GM18519 (cell line): ENCODE data around the gene C10orf53.
"Not testable (repeated sequence)": the region's sequence is repeated elsewhere in the genome, so short reads cannot be mapped to it uniquely, and the experiment has no call there.

ENCODE experiments used
- ATAC-seq: cut with Tn5 transposase; IDR thresholded peaks from one replicate; pipeline ENCODE4 v1.9.1; 2021; ENCODE audit warnings: mild to moderate bottlenecking, moderate library complexity; ENCODE audit not compliant: unreplicated experiment, low FRiP score

Gene C10orf53

GRCh38 chr10:49651917-49652316, 27.5 kb upstream of the C10orf53 start:
- no peak for ATAC-seq

- ATAC-seq: no peak
Measured at GRCh38 chr10:49652421-49653272, 26.8 kb upstream of the C10orf53 start.

- ATAC-seq: no peak
Measured at GRCh38 chr10:49653273-49653929, 26.1 kb upstream of the C10orf53 start.

GRCh38 chr10:49654036-49654693, 25.3 kb upstream of the C10orf53 start:
- ATAC-seq: no peak

- ATAC-seq: no peak
Measured at GRCh38 chr10:49655099-49655498, 24.4 kb upstream of the C10orf53 start.

- ATAC-seq: no peak
Measured at GRCh38 chr10:49656845-49657493, 22.5 kb upstream of the C10orf53 start.

GRCh38 chr10:49657606-49658005, 21.8 kb upstream of the C10orf53 start:
- no peak for ATAC-seq

GRCh38 chr10:49661140-49661856, 18.2 kb upstream of the C10orf53 start:
- ATAC-seq: no peak

- ATAC-seq: no peak
Measured at GRCh38 chr10:49662169-49662830, 17.2 kb upstream of the C10orf53 start.

- no peak for ATAC-seq
Measured at GRCh38 chr10:49663596-49663995, 15.9 kb upstream of the C10orf53 start.

GRCh38 chr10:49664006-49664841, 15.2 kb upstream of the C10orf53 start:
- no peak for ATAC-seq

GRCh38 chr10:49664842-49665355, 14.6 kb upstream of the C10orf53 start:
- ATAC-seq: no peak

GRCh38 chr10:49666054-49666615, 13.3 kb upstream of the C10orf53 start:
- ATAC-seq: no peak

- no peak for ATAC-seq
Measured at GRCh38 chr10:49666685-49667084, 12.8 kb upstream of the C10orf53 start.

- ATAC-seq: no peak
Measured at GRCh38 chr10:49667991-49668390, 11.5 kb upstream of the C10orf53 start.

- no peak for ATAC-seq
Measured at GRCh38 chr10:49668684-49669083, 10.8 kb upstream of the C10orf53 start.

GRCh38 chr10:49678827-49679479, 498 bp upstream of the C10orf53 start:
- ATAC-seq: no peak

- not testable (repeated sequence) for ATAC-seq
Measured at GRCh38 chr10:49682449-49682848, 3.0 kb downstream of the C10orf53 start.
